HG03460 (cell line): Measurements from ENCODE around the gene ZFHX3.

Source experiments
- ATAC-seq: cut with Tn5 transposase; IDR thresholded peaks from one replicate; pipeline ENCODE4 v1.9.1; 2021; ENCODE audit not compliant: unreplicated experiment

The ZFHX3 gene

DNA sequence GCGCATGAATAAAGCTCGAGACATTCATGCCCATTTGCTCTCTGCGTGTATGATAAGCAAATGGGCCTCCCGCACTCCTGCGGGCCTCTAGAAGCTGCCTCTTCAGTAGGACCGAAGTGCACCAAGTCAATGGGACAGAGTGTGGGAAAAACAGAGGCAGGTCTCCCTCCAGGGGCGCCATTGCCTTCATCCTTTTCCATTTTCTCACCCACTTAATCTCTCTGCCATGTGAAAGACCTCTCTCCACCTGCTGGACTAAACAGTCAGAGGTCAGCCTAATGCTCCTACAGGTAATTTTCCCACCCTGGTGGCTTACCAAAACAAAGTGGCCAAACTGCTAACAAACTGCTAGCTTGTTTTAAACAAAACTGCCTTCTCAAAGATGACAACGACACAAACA is 210.9 kb downstream of the ZFHX3 start:
- no peak for ATAC-seq

DNA sequence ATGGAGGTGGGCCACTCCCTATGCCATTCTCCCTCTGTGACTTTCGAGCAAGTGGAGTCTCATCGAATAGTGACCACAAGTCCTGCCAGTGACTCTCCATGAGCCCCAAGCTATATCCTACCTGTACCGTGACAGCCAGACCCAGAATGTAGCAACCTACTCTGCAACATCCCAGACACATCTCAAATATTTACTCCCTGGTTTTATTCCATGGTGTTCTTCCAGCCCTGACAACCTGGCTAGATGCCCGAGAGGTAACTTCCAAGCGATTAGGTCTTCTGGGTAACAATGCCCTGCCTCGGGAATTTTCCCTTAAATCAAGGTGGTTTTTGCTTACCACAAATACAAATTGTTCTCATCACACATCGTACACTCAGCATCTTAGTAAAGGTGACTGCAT is 211.7 kb downstream of the ZFHX3 start:
- no peak for ATAC-seq

DNA sequence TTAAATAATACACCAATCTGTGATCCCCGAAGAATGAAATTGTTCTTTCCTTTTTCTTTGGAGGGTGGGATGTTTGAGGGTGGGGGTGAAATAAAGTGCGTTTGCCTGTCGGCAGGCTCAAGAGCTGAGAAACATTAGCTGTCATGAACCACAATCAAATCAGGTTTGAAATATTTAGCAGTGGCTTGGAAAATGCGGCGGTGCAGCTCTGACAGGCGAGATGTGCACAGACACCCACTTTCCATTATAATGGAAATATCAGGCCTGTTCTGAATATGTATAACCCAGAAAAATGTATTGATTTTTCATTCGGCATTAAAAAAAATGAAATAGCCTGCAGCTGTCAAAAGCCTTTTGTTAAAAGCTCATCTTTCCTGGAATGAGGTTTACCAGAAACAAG is 212.8 kb downstream of the ZFHX3 start:
- no peak for ATAC-seq

DNA sequence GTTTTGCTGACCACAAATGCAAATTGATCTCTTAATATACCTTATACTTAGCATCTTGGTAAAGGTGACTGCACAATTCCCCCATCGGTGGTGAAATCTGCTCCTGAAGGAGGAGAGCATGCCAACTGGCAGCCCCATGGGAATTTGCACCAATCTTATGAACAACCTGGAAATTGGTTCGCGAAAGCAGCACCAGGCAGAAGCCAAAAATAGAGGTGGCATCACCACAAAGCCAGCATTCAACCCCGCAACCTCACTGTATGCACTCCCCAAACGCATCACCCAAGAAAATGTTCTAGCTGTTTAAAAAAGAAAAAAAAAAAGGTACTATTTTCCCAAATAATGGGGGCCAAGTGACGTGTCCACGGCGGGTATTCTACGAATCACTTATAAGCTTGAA is 213.4 kb downstream of the ZFHX3 start:
- no peak for ATAC-seq

DNA sequence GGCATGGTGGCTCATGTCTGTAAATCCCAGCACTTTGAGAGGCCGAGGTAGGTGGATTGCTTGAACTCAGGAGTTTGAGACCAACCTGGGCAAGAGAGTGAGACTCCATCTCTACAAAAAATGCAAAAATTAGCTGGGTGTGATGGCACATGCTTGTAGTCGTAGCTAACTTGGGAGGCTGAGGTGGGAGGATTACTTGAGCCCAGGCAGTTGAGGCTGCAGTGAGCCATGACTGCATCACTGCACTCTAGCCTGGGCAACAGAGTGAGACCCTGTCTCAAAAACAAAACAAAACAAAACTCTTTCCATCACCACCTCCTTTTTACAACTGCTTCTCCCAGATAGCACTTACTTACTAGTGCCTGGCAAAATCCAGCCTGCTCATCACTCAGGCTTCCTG is 214.0 kb downstream of the ZFHX3 start:
- ATAC-seq: no peak

DNA sequence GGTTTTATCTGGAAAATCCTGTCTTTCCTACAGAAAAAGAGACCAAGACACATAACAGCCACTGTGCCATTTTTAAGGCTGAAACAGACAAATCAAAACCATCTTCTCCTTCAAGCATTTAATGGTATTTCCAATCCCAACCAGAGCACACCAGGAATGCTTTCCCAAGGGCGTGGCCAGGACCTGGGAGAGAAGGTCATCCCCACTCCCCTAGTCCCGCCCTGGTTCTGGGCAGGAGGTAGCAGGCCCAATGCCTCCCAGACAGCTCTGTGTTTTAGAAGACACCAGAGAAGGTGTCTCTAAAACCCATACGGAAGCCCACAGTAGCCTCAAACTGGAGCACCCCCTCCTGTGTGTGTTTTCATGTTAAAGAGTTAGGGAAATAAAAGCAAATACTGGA is 214.4 kb downstream of the ZFHX3 start:
- ATAC-seq: no peak

DNA sequence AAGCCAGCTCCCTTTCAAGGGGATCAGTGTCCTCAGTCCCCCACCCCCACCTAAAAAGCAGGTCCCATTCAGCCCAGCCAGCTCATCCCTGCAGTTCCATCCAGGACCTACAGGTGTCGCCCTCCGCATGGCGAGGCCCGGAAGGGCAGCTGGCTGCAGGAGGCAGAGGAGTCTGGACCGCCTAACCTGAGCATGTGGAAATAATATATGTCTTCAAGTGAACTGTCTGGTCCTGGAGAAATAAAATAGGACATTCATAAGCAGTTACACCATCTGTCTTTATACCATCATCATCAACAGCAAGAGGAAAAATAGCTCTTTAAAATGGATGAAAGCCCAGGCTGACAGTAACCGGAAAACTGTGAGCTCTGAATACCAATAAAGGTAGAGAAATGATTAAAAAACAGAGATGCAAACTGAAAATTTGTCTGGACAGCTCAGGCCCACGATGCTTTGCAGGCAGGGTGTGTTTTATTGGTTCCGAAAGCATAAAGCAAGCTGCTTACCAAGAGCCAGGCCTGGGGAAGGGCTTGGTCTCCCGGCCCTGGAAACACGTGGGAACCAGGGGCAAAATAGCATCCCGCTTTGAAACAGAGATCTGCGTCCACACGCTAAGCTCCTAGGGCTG is 215.2 kb downstream of the ZFHX3 start:
- no peak for ATAC-seq

DNA sequence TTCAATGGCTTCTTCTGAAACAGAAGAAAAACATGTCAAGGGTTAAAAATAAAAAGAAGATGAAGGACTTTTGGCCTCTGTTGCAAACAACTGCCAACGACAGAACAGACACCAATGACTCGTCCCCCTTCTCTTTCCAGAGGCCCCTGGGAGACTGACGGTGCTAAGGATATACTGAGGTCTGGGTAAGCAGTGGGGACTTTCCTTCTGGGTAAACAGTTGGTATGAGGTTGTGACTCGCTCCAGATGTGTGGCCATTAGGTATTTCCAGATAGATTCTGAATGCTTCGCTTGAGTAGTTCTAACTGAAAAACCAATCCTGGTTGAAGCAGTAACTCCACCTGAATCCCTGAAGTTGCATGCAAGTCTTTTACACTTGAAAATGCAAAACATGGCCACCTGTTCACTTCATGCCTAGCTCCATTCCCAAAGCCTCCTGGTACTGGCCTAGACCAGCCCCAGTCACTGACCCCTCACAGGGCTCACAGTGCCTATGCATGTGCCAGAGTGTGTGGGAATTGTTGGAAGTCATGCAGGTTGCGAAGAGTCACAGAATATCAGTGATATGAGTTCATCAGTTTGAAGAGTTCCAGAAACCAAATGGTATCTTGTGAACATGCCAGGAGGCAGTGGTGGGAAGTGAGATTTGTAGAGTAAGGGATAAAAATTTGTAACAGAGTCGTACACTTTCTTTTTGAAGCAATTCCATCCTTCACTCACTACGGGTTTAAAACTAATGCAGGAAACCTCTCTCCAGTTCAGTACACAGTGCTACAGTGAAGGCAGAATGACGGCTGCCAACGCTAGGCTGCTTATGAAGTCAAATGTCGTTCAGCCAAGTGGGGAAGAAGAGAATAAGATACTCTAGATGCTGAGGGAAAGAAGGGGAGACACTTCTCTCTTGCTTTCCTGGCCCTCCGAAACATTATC is 217.8 kb downstream of the ZFHX3 start:
- ATAC-seq: no peak

DNA sequence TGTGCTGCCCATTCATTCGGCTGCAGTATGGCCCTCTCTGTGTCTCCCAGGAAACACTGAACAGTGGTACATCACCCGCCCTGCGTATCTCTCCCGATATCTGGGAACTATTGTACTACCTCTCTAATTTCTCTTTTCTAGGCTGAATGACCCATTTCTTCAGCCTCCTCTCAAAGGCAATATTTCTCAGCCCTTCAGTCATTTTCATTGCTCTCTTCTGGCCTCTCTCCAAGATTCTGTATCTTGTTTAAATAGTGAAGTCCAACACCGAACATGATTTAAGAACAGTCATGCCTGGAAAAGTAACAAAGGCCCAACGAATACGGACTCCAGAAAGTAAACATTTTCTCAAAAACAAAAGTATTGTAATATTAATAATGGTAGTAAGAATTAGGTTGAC is 220.1 kb downstream of the ZFHX3 start:
- no peak for ATAC-seq

DNA sequence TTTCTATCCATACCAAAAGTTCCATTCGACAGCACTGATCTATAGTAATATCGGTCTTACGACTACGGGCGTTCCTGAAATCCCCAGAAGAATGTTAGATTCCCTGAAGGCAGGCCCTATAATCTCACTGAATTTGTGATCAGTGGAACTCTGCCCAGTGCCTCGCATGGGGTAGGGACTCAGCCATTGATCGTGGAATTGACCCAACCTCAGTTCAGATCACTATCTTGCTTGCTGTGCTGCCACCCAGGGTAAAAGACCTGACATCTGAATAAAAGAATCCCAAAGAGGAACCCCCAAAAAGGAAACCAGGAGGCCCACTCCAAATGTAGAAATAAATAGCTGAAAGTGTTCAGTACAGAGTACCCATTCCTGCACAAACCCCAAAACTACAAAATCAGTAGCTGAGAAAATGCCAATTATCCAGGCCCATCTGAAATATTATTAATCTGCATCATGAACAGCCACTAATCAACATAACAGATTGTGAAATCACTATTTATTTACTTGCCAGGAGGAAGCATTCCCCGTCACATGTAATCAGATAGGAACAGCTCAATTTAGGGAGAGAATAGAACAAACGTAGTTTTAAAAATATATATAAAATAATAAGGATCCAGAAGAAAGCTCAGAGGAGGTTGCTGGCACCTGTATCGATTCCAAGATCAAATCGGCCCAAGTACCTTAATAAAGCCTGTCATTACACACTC is 221.9 kb downstream of the ZFHX3 start:
- ATAC-seq: no peak

DNA sequence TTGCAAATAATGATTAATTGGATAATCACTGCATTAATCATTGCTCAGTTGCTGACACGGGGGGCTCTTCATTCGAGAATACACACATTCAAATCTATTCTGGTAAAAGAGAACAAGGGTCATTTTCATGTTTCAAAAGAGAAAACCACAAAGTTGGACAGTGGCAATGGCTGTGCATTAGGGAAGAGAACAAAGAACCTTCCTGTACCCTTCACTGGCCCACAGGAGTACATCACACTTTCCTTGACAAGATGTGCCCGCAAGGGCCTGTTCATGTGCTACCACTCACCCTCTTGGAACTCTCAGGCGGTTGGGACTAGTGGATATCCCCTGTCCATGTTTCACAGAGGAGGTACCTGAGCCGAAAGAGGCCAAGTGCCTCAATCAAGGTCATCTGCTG is 223.2 kb downstream of the ZFHX3 start:
- ATAC-seq: no peak

DNA sequence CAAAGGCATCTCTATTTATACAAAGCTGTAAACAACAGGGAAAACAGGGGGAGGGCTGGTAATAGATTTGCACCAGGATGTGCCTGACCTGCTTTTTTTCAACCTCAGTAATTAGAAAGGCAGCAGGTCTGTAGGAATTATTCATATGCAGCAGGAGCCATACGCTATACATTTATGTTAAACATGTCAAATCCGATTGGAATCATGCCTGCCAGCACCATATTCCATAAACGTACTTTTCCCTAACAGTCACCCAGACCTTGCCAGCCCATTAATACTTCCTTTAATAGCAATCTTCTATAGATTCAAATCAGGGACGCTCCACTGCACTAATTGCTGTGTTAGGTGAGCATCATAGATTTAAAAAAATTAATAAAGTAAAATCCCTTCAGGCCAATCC is 223.9 kb downstream of the ZFHX3 start:
- no peak for ATAC-seq

DNA sequence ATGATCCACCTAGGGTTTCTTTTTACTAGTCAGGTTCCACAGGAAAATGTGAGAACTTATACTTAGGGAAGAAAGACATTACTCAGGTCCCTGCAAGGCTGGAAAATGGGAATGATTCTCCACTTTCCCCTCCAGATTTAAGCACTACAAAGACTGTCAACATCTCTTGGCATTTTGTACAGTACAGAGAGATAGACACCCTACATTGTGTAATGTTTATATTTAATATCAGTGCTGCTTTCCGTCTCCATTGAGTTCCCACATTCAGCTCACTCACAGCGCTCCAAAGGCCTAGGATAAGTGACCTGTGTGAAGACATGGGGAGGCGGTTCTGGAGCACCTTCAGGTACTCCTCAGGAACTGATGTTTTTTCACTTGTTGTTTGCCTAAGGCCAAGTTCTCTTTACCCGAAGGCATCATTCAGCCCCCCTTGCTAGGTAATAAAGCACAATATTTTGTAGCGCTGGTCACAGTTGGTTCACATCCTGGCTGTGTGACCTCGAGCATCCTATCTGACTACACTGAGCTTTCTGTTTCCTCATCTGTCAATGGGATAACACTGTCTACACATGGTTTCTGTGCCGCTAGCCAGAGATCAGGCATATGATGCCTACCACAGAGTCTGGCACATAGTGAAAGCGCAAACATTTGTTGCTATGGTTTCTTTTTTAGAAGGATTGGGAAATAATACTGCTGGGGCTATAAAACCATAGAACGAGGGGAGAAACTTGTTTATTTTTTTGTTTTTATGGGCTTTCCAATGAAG is 226.6 kb downstream of the ZFHX3 start:
- no peak for ATAC-seq

DNA sequence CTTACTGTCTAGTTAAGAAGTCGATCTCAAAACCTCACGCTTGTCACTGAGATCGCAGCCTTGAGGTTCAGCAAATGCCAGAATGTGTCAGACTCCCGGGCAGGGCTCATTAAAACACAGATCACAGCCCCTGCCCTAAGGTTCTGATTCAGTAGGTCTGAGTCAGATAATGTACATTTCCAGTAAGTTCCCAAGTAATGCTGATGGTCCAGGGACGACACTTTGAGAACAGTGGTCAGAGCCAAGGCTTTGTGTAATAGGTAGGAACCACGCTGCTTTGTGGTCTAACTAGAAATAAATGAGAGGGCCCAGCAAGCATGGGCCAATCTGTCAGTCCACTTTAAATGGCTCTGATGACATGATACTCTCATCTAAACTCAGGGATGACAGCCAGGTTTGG is 228.6 kb downstream of the ZFHX3 start:
- no peak for ATAC-seq

DNA sequence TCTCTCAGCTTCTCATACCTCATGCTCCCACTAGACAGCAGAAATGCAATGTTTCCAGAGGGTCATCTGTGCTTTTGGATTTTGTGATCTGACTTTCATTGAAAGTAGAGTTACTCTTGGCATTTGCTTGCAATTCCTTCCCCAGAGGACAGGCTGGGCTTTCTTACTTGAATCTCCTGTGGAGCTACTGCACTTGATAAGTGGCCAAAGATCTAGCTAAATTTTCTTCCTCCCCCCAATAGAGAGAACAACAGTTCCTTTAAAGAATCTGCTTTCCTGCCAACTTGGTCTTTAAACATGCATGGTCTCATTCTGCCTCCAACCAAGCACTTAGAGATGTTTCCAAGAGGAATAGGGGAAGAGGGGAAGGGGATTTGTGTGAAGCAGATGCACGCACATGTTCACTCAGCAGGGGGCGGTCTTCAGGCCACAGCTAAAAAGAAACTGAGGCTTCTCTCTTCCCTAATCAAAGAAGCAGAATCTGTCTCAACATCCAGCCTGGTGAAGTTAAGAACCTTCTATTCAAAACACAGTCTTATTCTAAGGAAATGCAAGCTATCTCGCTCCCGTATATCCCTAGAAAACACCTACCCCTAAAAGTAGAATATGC is 229.6 kb downstream of the ZFHX3 start:
- no peak for ATAC-seq

DNA sequence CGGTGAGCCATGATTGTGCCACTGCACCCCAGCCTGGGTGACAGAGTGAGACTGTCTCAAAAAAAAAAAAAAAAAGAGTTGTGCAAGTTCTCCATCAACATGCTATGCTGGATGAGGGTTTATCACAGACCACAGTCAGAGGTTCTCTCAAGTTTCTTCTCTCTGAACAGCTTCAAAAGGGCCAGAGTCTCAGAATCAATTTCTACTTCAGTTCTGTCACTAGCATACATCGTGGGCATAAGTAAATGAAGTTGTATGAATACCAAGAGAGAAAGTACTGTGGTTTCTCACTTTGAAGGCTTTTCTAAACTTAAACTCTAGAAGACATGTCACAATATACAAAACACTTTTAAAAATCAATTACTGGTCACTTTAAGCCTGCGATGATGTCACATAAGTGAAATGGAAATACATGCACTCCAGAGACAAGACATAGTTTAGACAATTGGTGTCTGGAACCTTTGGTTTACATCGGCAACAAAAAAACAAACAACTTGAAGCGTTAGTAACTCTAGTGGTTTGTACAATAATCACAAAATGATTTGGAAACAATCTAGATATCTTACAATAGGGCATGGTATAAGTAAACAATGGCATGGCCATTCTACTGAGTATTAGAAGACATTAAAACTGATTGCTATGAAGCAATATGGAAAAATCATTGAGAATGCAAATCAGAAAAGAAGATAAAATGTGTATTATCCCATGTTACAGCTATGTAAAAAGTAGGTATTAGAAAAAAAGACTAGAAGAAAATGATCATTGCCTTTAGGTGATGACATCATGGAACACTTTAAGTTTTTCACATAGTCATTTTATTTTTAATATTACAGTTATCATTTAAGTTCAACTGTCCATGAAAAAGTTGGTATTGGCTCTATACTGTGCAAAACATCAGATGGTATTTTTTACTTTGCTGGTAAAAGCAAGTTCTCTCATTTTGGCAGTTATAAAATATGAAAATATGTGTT is 232.3 kb downstream of the ZFHX3 start:
- peak; percentile 61 for ATAC-seq

DNA sequence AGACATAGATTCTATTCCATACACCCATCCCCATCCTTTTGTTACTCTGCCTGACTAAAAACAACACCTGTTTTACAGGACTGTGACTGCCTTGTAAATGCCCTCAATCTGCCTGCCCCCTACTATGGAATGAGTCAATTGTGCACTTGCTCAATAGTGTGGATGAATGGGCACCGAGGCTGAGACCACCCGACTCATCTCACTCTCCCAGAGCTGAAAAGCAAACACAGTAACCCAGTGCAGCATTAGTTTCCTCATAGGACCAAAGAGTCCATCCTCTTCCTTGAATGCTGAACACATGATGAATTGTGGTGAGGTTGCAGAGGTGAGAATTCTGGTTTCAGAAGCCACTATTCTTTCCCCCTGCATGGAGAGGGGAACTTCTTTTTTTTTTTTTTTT is 233.7 kb downstream of the ZFHX3 start:
- ATAC-seq: no peak

DNA sequence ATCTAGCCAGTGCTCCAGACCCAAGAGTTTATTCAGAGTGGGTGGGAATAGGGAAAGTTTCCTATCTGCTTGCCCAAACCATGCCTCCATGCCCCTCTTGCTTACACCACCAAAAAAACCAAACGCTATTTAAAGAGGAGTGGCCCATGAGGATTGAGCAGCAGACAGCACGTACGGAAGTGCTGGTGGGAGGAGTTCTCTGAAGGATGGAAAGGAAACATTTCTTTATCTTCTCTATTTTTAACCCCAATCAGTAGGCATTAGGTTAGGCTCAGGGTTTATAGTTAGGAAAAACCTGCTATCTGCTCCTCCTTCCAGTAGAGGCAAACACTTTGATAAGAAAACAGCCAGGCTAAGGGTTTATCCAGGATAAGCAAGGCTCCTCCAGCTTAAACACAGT is 235.3 kb downstream of the ZFHX3 start:
- no peak for ATAC-seq

DNA sequence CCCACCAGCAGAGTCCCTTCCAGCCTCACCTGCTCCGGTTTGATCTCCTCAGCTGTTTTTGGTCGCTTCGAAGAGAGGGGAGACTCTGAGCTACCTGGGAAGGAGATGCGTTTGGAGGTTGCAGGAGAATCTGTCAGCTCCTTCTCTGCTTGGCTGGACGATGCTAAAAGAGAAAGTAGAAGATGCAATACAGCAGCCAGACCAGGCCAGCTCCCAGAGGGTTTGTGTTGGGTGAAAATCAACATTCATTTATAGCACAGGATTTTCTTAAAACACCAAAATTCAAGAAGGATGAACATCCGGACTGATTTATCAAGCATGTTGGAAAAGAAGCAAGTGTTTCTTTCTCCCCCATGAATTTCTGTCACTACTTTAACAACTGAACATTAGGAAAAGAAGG is 236.1 kb downstream of the ZFHX3 start:
- ATAC-seq: no peak
